Fibroblast of skin of left quadriceps (primary cell): ENCODE data around the gene RNF11.

ENCODE experiments used
- DNase-seq, 2 experiments: peaks; one replicate each; pipeline ENCODE4 v3.0.0-alpha.2; 2013; ENCODE audit warnings: low read depth in 2 of 2

The RNF11 gene

DNA sequence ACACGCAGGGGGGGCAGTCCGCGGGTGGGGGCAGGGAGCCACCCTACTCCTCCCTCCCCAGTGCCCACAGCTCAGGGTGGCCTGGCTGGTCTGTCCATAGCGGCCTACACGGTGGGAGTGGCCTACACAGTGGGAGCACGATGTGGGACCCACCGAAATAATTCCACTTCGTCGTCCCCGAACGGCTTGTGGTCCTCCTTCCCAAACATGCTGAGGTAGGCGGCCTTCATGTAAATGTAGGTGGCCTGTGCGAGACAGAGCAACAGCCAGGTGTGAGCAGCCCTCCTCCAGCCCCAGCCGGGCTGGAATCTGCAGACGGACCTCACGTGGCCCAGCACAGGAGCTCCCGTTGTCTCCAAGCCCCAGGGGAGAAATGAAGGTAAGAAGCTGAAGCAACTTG, 59.9 kb downstream of the RNF11 start:
- no peak for DNase-seq

GRCh38 chr1:51296383-51297357, 60.6 kb downstream of the RNF11 start:
- peak; percentile 54 to 57 for DNase-seq

DNA sequence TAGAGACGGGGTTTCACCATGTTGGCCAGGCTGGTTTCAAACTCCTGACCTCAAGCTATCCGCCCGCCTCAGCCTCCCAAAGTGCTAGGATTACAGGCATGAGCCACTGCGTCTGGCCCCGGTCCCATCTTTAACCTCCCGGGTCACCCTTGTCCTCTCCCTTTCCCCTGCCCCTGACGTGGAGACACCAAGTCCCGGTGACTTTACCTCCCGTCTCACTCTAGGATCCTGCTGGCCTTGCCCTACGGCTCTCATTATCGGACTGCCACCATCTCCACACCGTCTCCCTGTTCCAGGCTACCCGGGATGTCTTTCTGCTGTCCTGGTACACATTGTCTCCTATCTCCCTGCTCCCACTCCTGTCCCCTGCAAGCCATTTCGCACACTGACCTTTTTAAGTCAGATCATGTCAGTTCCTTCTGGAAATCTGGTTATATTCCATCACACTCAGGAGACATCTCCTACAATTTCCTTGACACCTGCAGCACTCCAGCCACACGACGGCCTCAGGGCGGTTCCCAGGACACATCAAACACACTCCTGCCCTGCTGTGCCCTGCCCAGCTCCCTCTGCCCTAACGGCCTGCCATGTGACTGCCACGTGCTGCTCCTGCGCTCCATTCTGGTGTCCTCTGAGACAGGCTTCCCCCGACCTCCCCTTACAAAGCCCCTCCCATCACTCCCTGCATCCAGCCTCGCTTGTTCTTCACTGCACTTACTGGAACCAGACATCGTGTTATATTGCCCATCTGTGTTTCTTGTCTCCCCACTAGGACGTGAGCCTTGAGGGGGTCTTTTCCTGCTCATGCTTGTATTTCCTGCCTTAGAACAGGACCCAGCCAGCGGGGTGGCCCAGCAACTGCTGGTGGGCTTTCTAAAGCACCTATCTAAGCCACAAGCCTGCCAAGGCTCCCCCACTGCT, 61.6 kb downstream of the RNF11 start:
- no peak for DNase-seq

DNA sequence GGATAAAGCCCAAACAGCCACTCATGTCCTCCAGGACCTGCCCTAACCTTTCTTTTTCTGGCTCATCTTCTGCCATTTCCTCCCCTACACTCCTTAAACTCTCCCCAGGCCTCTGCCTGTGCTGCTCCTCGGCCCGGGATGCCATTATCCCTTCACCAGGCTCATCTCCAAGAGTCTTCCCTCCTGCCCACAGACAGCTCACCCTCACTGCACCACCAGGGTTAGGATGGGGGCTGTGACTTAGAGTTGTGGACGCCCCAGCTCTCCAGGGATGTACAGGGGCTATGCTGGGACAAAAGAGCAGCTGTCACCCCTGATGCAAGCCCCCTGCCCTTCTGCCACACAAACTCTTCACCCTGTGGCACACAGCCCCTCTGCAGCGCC, 62.2 kb downstream of the RNF11 start:
- no peak for DNase-seq

DNA sequence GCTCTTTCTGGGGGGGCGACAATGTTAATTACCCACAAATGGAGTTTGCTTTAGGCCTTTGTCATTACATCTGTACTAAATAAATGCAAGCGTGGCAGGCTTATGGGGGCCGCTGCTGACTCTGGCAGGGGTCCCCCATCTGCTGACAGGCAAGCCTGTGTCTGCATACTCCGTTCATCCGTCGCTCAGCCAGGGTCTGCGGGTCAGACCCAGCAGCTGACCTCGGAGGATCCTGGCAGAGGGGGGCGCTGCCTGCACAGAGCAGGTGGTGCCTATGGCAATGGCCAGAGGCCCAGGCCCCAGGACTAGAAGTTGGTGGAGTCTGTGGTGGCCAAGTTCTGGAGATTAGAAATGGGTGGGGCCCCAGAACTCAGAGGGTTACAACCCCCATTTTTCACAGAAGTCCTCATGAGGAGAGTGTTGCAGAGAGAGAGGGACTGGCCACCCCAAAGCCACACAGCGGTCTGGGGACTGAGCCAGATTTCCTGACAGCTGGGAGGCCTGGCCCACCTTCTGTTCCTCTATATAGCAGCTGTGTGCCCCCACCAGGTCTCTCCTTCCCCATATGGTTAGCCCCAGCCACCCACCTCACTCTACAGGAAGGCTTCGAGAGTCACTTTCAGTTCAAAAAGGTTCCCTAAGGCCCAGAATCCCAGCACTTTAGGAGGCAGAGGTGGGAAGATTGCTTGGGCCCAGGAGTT, 63.3 kb downstream of the RNF11 start:
- no peak for DNase-seq

GRCh38 chr1:51299981-51300670, 64.1 kb downstream of the RNF11 start:
- no peak for DNase-seq

DNA sequence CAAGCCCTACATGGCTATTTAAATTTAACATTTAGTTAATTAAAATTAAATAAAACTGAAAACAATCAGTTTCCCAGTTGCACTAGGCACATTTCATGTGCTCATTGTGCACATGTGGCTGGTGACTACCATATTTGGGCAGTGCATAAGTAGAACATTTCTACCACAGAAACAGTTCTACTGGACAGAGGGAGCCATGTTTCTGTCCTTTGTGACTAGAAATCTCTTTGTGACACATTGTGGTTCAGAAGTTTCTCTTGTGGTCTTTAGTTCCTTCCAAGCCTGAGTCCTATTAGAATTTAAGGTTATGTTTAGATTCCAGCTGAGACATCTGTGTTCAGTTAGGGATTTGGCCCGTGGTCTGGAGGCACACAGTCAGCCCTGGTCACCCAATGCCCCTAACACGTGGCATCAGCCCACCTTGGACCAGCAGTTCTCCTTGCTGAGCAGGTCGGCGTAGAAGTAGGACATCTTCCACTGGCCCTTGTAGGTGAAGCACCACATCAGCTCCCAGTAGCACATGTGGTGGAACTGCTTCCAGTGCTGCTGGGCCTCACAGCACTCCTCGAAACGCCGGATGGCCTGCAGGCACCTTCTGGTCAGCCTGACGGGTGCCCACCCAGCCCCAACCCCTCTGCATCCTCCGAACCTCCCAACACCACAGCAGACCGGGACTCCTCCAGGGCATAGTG, 65.2 kb downstream of the RNF11 start:
- no peak for DNase-seq

GRCh38 chr1:51301844-51302162, 65.7 kb downstream of the RNF11 start:
- DNase-seq = no peak

- no peak for DNase-seq
These were observed 66.2 kb downstream of the RNF11 start for GRCh38 chr1:51302270-51302669.

DNA sequence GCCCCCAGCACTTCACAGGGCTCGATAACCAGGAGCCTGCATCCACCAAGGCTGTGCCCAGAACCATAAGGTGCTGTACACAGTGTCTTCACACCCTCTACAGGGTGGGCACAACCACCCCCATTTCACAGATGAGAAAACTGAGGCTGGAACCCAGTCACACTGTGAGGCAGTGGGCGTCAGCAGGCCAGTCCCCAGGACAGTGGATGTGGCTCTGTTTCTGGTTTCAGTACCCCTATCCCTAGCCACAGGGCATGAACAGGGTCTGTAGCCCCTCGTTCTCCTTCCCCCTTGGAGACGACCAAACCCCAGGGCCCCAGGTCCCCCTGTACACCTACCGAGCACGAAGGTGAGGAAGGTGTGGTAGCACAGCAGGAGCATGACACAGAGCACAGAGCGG, 66.7 kb downstream of the RNF11 start:
- no peak for DNase-seq

DNA sequence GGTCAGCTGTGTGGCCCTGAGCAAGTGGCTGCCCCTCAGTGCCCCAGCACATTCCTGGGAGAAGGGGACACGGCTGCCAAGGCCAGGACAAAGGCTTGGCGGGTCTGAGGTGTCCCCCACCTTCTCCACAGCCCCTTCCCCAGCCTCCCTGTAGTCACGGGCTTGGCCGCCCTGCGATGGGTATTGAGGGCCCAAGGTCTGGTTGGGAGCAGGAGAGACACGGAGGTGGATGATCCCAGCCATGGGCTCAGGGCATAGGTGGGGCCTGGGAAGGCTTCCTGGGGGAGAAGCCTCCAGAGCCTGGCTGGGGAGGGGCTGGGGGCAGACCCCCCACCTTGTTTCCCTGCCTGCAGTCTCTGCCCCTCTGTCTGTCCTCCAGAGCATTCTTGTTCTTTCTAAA, 67.2 kb downstream of the RNF11 start:
- no peak for DNase-seq

DNA sequence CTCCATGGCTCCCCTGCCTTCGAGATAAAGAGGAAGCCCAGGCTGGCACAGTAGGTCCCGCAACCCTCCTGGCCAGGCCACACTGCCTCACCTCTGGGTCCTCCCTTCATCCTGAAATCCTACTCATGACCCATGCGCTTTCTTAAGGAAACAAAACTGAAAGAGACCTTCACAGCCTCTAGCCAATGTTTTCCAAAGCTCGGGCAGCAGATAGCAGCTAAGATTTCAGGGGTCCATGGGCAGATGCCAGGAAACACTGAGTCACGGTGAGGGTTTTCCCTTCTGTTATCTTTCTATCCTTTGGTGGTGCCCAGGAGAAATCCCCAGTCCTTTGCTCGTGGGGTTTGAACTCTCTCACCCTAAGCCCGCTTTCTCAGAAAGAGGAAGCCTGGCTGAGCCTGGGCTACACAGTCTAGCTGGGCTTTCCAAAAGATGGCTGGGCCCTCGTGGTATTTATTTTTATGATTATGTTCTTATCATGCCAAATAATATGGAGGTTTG, 67.7 kb downstream of the RNF11 start:
- no peak for DNase-seq

- DNase-seq = no peak
These were observed 68.3 kb downstream of the RNF11 start for GRCh38 chr1:51304360-51304759.

DNA sequence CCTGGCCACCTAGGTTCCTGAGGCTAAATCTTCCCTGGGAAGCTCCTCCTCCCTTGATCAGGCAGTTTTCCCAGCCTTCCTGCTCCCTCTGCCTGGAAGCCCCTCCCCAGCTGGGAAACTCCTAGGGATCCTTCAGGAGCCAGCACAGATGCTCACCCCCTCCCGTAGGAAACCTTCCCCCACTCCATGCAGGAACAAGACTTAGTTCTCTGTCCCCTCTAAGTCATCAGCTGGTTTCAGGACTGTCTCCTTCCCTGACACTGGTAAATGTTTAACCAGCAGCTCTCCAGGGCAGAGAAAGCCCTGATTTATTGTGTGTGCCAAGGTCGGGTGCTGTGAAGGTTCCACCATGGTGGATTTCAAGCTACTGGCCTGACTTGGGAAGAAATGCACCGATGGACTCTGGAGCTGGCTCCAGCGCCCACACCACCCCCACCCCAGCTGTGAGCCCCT, 69.3 kb downstream of the RNF11 start:
- no peak for DNase-seq

- DNase-seq = no peak
These were observed 70.9 kb downstream of the RNF11 start for GRCh38 chr1:51306950-51307349.

- DNase-seq = no peak
These were observed 72.6 kb downstream of the RNF11 start for GRCh38 chr1:51308636-51309035.

GRCh38 chr1:51309291-51309690, 73.2 kb downstream of the RNF11 start:
- DNase-seq = no peak

DNA sequence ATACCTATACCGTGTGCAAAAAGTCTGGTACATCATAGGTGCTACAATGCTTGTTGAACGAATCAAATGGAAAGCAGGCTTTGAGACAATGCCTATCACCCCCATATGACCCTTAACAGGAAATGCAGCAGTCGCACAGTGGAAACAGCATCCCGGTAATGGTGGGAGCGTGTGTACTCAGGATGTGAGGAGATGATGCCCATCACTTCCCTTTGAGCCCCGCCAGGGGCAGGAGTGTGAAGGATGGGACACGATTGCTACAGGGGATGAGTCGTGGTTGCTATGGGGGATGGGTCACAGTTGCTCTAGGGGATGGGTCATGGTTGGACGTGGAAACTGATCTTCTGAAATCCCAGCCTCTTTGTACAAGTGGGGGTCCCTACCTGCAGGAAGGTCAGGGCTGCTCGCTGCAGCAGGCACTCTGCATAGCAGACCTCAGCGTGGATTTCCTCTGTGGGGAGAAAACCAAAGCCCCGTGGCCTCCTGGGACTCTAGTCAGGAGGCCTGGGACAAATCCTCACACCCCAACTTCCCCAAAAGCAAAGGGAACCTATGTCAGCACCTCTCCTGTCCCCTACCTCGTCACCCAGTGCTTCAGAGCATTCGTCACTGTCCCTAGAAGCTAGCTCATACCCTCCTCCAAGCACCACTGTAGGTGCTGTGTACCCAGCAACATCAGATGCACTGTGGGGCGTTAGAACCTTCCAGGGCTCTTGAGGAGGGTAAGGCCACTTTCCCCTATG, 75.0 kb downstream of the RNF11 start:
- no peak for DNase-seq

DNA sequence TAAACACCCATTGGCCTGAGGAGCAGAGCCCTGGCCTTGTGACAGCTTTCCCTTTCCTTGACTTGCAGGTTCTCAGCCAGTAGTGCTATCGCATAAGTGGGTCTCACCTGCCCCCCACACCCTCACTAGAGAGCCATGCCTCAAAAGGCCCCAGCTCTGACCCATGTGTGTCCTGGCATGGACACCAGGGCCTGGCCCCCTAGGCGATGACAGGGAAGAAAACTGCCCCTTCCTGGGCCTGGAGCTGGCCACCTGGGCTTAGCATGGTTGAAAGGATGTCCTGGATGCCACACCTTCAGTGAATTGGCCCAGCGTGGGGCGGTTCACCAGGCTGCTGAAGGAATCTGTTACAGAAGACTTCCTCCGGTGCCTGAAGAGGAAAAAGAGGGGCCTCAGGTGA, 75.8 kb downstream of the RNF11 start:
- DNase-seq = no peak

DNA sequence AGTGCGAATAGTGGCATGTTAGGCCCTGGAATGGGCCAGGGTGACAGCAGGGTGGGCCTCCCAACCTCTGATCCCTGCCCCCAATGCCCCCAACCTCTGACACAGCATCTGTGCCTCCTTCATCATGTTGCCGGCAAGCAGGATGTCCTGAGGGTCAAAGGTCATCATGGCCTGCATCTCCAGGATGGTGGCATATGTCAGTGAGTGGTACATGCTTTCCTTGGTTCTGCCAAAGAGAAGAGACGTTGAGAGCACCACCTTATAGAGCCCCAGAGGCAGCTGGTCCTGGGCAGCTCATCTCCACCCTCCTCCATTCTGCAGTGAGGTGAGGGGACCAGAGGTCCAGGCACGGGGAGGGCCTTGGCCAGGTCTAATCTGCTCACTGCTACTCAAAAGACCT, 76.6 kb downstream of the RNF11 start:
- DNase-seq = no peak
